ENCODE results near the gene TTC17.

TTC17 gene

DNA sequence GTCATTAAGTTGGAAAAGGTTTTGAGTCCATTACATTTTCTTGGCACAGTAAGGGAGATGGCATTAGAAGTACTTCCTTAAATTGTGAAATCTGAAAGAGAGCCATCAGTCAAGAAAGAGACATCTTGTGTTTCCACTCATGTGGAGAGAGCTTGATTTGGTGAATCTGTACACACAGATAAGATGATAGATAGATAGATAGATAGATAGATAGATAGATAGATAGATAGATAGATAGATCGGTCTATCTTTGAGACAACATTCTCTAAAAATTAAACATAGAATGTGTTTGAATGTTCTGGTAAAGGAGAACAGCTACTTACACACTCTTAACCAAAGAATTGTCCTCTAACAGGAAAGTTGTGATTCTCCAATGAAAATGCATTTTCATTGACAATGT lies 76.2 kb downstream of the TTC17 start:
- Histone ChIP-seq H3K27ac (no peak overlapping the region), H3K79me2 (no peaks in the 10 kb centered on the region), H3K4me1 (no peaks in the 10 kb centered on the region), H3K9me3 (ENCODE audit: control insufficient read depth, low read length) (no peaks in the 10 kb centered on the region), H3K36me3 (ENCODE audit: control insufficient read depth, insufficient read depth, low read length) (no peaks in the 10 kb centered on the region), H3K4me3 (ENCODE audit: low read depth, low read length) (no peak overlapping the region), H2AFZ (no peak overlapping the region), H3K9ac (no peak overlapping the region), H3K27me3 (ENCODE audit: control insufficient read depth, insufficient read depth, low read length) (no peaks in the 10 kb centered on the region), H3K4me2 (ENCODE audit: low read length) (no peak overlapping the region)
- TF ChIP-seq, protein P1, sequence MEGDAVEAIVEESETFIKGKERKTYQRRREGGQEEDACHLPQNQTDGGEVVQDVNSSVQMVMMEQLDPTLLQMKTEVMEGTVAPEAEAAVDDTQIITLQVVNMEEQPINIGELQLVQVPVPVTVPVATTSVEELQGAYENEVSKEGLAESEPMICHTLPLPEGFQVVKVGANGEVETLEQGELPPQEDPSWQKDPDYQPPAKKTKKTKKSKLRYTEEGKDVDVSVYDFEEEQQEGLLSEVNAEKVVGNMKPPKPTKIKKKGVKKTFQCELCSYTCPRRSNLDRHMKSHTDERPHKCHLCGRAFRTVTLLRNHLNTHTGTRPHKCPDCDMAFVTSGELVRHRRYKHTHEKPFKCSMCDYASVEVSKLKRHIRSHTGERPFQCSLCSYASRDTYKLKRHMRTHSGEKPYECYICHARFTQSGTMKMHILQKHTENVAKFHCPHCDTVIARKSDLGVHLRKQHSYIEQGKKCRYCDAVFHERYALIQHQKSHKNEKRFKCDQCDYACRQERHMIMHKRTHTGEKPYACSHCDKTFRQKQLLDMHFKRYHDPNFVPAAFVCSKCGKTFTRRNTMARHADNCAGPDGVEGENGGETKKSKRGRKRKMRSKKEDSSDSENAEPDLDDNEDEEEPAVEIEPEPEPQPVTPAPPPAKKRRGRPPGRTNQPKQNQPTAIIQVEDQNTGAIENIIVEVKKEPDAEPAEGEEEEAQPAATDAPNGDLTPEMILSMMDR (IDR thresholded peaks at IDR 0.05), result no peak

DNA sequence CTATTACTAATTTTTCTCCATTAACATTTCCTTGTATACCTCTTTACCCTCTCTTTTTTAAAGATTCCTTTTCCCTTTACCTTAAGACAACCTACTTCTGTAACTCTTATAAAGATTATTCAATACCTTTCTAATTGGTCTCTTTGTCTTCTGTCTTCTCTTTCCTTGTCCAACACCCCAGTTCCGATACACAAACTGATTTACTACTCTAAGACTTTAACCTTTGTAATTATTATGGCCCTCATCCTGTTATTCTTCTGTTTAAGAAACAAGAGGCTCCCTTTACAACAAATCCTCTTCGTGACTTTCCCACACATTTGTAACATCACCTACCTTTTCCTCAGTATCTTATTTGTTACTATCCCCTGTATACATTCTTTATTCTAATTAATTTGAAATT lies 81.8 kb downstream of the TTC17 start:
- H3K4me3 ChIP-seq (ENCODE audit: low read depth, low read length), result no peak overlapping the region
- no peaks in the 10 kb centered on the region for H3K79me2 ChIP-seq
- H3K9ac ChIP-seq, result no peak overlapping the region
- no peak overlapping the region for H3K27ac ChIP-seq
- no peaks in the 10 kb centered on the region for H3K36me3 ChIP-seq (ENCODE audit: control insufficient read depth, insufficient read depth, low read length)
- H3K4me1 ChIP-seq, result no peaks in the 10 kb centered on the region
- TF ChIP-seq, protein P1 (IDR thresholded peaks at IDR 0.05), result no peak
- no peaks in the 10 kb centered on the region for H3K27me3 ChIP-seq (ENCODE audit: control insufficient read depth, insufficient read depth, low read length)
- no peaks in the 10 kb centered on the region for H3K9me3 ChIP-seq (ENCODE audit: control insufficient read depth, low read length)
- no peak overlapping the region for H3K4me2 ChIP-seq (ENCODE audit: low read length)
- H2AFZ ChIP-seq, result no peak overlapping the region

DNA sequence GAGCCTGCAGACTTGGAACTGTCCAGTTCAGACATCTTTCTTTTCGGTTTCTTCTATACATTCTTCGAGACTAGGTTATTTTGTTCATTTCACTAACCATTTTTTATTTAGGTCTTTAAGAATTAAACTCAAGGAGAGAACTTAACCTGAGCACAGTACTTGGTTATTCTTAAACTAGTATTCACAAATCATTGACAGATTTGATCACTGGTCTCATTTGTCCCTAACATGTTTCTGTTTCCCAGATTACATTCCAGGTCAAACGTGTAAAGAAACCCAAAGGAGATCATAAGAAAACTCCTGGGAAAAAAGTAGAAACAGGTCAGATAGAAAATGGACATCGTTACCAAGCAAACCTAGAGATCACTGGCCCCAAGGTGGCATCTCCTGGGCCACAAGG lies 85.1 kb downstream of the TTC17 start:
- Histone ChIP-seq H3K9me3 (ENCODE audit: control insufficient read depth, low read length) (no peaks in the 10 kb centered on the region), H3K4me1 (no peaks in the 10 kb centered on the region), H3K27me3 (ENCODE audit: control insufficient read depth, insufficient read depth, low read length) (no peaks in the 10 kb centered on the region), H3K4me3 (ENCODE audit: low read depth, low read length) (no peak overlapping the region), H3K27ac (no peak overlapping the region), H3K9ac (no peak overlapping the region), H2AFZ (no peak overlapping the region), H3K4me2 (ENCODE audit: low read length) (no peak overlapping the region), H3K36me3 (ENCODE audit: control insufficient read depth, insufficient read depth, low read length) (no peaks in the 10 kb centered on the region), H3K79me2 (no peaks in the 10 kb centered on the region)
- TF ChIP-seq, protein P1 (IDR thresholded peaks at IDR 0.05), result no peak

DNA sequence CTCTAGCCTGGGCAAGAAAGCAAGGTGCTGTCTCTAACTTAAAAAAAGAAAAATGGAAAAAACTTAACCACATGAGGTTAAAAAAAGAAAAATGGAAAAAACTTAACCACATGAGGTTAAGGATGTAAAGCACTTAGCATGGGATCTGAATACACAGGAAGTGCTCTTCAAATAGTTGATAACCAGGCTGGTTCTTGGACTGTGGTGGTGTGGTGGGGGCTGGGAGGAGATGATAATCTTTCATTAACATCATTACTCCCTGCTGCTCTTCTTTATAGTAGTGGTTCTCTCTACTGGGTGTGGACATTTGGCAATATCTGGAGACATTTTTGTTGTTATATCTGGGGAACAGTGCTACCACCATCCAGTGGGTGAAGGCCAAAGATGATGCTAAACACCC lies 88.4 kb downstream of the TTC17 start:
- Histone ChIP-seq H3K4me2 (ENCODE audit: low read length) (no peak overlapping the region), H3K27ac (no peak overlapping the region), H2AFZ (no peak overlapping the region), H3K27me3 (ENCODE audit: control insufficient read depth, insufficient read depth, low read length) (no peaks in the 10 kb centered on the region), H3K9ac (no peak overlapping the region), H3K9me3 (ENCODE audit: control insufficient read depth, low read length) (no peaks in the 10 kb centered on the region), H3K36me3 (ENCODE audit: control insufficient read depth, insufficient read depth, low read length) (no peaks in the 10 kb centered on the region), H3K4me3 (ENCODE audit: low read depth, low read length) (no peak overlapping the region), H3K4me1 (no peaks in the 10 kb centered on the region), H3K79me2 (no peaks in the 10 kb centered on the region)
- TF ChIP-seq, protein P1 (IDR thresholded peaks at IDR 0.05), result no peak

DNA sequence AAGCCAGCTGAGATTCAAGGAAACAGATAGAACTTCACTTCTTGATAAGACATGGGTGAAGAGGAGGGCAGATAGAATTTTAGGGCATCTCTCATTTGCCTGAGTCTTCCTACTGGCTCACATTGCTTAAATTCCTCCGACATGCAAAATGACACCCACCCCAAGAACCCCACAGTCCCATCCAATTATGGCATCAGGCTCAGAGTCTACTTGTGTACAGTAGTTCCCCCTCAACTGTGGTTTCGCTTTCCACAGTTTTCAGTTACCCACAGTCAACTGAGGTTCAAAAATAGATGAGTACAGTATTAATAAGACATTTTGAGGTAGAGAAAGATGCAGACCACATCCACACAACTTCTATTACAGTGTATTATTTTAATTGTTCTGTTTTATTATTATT lies 99.8 kb downstream of the TTC17 start:
- no peaks in the 10 kb centered on the region for H3K36me3 ChIP-seq (ENCODE audit: control insufficient read depth, insufficient read depth, low read length)
- TF ChIP-seq, protein P1 (IDR thresholded peaks at IDR 0.05), result no peak

More for the DNA sequence above, 99.8 kb downstream of the TTC17 start:
- Histone ChIP-seq H3K4me3 (ENCODE audit: low read depth, low read length) (no peak overlapping the region), H3K4me1 (no peaks in the 10 kb centered on the region), H3K9me3 (ENCODE audit: control insufficient read depth, low read length) (no peaks in the 10 kb centered on the region), H3K4me2 (ENCODE audit: low read length) (no peak overlapping the region), H3K27ac (no peak overlapping the region), H3K9ac (no peak overlapping the region), H2AFZ (no peak overlapping the region), H3K79me2 (no peaks in the 10 kb centered on the region), H3K27me3 (ENCODE audit: control insufficient read depth, insufficient read depth, low read length) (no peaks in the 10 kb centered on the region)

Measured in parathyroid adenoma (tissue), 2 donors.